Right cardiac atrium (tissue), 5 donors: ENCODE measurements around the gene SENP1. TPM values are rescaled to one million over a fixed set of nuclear protein-coding genes. Genes with fewer than 3 reads are reported as not detected.

Source experiments
- ATAC-seq, 2 donors: fragments of 200-7000 bp; cut with Tn5 transposase; one replicate each; pipeline versions ENCODE4 v1.8.0 to v1.9.1; 2020; ENCODE audit warnings: moderate library complexity in 2 of 2, mild to moderate bottlenecking in 1 of 2
- DNase-seq, 3 donors: peaks; one replicate each; pipeline ENCODE4 v3.0.0-alpha.2; 2020
- H3K27ac ChIP-seq: one replicate; pipeline ENCODE4 v1.5.1; 2013; ENCODE audit warnings: mild to moderate bottlenecking, low read length, control low read depth, moderate library complexity
- H3K27me3 ChIP-seq: one replicate; pipeline ENCODE4 v1.6.1; 2013; ENCODE audit not compliant: control insufficient read depth, insufficient read depth
- H3K4me1 ChIP-seq: one replicate; pipeline ENCODE4 v1.6.1; 2013; ENCODE audit warnings: low read length; ENCODE audit not compliant: control insufficient read depth, insufficient read depth
- H3K4me3 ChIP-seq: one replicate; pipeline ENCODE4 v1.5.1; 2013; ENCODE audit warnings: low read length, control low read depth
- H3K9me3 ChIP-seq: one replicate; pipeline ENCODE4 v1.6.1; 2013; ENCODE audit warnings: low read length; ENCODE audit not compliant: control insufficient read depth
- whole genome bisulfite sequencing: extraction: QIAGEN DNeasy Blood & Tissue Kit; methylation state at CpG from one replicate; pipeline ENCODE4 v1.1.7; 2013; 5-methylcytosine and 5-hydroxymethylcytosine counted together
- intact Hi-C, 4 donors: fragments of 100-400 bp; cut with DNase I; formaldehyde crosslinking; loops; one replicate each; pipeline versions ENCODE4 v1.11.0 to v1.14.0; 2022 to 2023
- polyA plus RNA-seq: library from polyadenylated mRNA; stranded (reverse); fragments of 200-250 nt; gene quantifications from one replicate; pipeline ENCODE4 v1.2.3, GENCODE V29; 2013
- total RNA-seq, 4 donors: library from RNA; stranded (reverse); fragmentation: NEBNext Ultra II Directional; extraction: Animal tissue kit (Norgen Biotek cat#: 25700); gene quantifications; one replicate each; pipeline ENCODE4 v1.2.1, GENCODE V29; 2021
- donor health status: healthy with polysubstance abuse.
- donor health status: DM: no; HTN: yes; CAD: no.
- donor health status: DM: no; HTN: no; CAD: no.
- donor health status: DM: no; HTN: yes; CAD: no; lungs with severe emphysema.
- donor health status: DM: yes; HTN: yes; CAD: no.

SENP1 gene
- total and polyA plus RNA-seq, 5 donors, result 2.8 to 12.8 (median 9.0) TPM

DNA sequence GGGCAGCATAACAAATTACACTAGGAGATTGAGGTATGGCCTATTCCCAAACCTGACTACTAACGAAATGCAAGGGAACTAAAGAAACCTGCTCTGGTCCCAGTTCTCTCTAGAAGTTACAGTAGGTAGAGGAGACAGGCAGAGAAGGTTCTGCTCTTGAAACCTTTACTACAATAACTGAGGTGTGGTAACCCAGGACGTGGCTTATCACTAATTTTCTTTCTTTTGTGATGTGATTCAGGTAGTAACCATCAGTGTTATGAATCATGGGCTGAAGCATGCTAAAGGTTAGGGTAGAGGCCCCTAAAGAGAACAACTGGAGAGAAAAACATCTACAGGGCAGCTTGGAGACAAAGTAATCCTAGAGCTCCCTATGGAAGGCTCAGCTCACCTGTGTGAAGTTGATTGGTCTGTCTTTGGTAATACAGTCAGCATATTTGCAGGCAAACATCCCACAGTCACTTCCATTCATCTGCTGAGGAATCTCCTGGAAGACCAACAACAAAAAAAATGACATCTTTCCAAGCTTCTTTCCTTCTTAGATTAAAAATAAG lies 59.8 kb downstream of the SENP1 start:
- intact Hi-C loops, result no loop called here
- WGBS, result 91% methylated on average over 2 of the region's 2 CpGs
- H3K27me3 ChIP-seq, result no peaks in the 10 kb centered on the region
- H3K9me3 ChIP-seq, result no peaks in the 10 kb centered on the region
- no peaks in the 10 kb centered on the region for H3K4me1 ChIP-seq
- no peak overlapping the region for H3K4me3 ChIP-seq
- H3K27ac ChIP-seq, result no peak overlapping the region
- ATAC-seq (no peak), DNase-seq (no peak)

DNA sequence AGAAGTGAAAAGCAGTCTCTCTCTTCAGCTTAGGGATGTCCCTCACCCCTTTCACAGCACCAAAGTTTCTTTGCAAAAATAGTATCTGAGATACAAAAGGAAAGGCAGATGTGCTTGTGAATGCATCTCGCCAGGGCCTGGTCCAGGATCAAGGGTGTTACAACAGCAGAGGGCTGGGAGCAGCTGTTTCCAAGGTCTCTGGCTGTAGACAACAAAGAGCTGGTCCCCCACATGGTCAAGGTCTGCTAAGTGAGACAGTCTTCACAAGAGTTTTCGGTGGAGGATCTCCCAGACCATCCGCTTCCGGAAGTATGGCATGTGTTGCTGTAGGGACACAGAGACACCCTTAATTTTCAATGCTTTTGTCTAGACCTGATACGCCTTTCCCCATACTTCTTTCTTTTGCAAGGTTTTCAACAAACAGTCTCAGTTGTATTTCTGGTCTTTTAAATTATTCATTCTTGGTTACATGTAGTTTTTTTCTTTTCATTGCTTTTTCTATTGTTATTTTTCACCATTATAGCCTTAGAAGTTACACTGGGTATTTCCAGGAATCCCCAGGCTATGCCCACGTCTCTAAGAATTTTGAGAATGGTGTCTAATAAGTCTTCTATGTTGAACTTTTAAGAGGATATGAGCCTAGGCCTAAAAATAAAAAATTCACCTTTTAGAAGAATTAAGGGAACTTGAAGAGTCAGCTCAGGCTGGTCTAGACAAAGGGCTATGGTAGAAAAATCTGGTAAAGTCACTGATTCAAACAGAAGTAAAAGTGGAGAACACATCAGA lies 60.6 kb downstream of the SENP1 start:
- ATAC-seq (no peak), DNase-seq (no peak)
- Histone ChIP-seq H3K27me3 (no peaks in the 10 kb centered on the region), H3K4me1 (no peaks in the 10 kb centered on the region), H3K9me3 (no peaks in the 10 kb centered on the region), H3K27ac (no peak overlapping the region), H3K4me3 (no peak overlapping the region)
- 93% methylated on average over 6 of the region's 6 CpGs for WGBS
- intact Hi-C loops, result no loop called here

DNA sequence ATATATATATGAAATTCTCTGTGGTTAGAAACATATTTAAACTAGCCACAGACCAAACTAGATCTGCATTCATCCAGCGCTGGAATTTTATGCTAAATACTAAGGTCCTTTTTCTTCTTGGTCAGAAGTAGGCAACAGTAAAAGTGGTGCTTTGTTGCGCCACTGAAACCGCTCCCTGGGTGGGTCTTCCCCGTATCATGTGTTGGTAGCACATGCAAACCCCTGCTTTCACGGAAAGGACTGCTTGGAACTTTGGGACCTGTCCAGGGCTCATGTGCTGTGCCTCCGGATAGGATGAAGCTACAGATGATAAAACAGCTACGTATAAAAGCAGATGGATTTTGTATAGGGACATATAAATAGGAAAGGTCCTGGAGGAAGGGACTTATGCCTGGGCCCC lies 61.5 kb downstream of the SENP1 start:
- no peak overlapping the region for H3K27ac ChIP-seq
- H3K27me3 ChIP-seq, result no peaks in the 10 kb centered on the region
- no peak for DNase-seq
- intact Hi-C loops, result no loop called here
- H3K9me3 ChIP-seq, result no peaks in the 10 kb centered on the region
- no peaks in the 10 kb centered on the region for H3K4me1 ChIP-seq
- H3K4me3 ChIP-seq, result no peak overlapping the region
- 89% methylated on average over 7 of the region's 7 CpGs for WGBS
- no peak for ATAC-seq

DNA sequence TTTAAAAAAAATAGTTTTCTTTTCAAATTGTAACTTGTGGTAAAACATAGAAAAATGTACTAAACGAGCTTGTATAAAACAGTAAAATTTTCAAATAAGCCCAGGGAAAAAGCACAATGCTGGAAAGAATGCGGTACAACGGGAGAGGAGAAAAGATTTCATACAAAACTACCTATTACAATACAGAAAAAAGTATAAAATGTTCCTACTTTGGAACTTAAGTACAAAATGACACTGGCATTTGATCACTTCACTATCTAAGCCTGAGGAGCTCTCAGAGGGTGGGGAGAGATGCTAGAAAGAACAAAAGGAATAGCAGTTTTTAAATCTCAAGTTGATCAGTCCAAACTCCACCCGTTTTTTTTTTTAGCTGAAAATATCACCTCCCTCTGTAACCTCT lies 62.1 kb downstream of the SENP1 start:
- H3K27ac ChIP-seq, result no peak overlapping the region
- ATAC-seq, result no peak
- 87% methylated on average over 4 of the region's 4 CpGs for WGBS
- intact Hi-C loops, result no loop called here
- DNase-seq, result no peak
- no peak overlapping the region for H3K4me3 ChIP-seq
- no peaks in the 10 kb centered on the region for H3K27me3 ChIP-seq
- H3K4me1 ChIP-seq, result no peaks in the 10 kb centered on the region
- H3K9me3 ChIP-seq, result no peaks in the 10 kb centered on the region

DNA sequence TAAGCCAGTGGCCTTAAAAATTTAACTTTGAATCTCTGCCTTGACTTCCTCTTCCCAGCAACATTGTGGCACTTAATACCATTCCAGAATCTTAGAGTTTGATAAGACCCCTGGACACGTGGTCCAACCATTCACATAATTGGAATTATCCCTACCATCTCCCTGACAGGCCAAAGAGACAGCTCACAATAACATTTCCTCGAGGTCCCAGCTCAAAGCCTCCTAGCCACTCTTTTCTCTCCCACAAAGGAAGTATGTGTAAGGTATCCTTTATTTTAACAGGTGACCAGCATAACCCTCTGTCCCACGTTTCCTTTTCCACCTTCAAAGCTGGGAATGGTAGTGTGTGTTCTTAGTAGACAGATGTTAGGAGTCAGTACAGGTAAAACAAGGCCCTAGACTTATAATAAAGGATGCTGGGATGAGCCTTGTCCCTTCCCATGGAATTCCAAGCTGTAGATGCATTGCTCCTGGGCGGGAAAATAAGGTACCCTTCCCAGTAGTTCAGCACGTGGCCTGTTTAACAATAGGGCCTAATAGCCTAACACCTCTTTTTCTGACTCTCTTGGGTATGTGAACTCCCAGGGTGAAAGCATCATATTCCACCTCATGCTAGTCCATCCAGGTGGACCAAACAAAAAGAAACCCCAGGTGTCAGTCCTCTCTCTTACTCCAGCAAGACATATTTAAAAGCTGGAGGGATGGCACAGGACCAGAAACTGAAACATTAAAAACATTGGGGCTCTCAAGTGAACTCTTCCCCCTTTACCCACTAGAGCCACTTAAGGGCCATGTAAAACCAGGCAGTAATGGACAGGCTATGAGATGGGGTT lies 64.1 kb downstream of the SENP1 start:
- H3K27ac ChIP-seq, result no peak overlapping the region
- H3K27me3 ChIP-seq, result no peaks in the 10 kb centered on the region
- H3K9me3 ChIP-seq, result no peaks in the 10 kb centered on the region
- H3K4me3 ChIP-seq, result no peak overlapping the region
- no peak for DNase-seq
- WGBS, result 77% methylated on average over 5 of the region's 5 CpGs
- ATAC-seq, result no peak
- intact Hi-C loops, result no loop called here
- peaks cover 2% of the 10 kb centered on the region for H3K4me1 ChIP-seq

DNA sequence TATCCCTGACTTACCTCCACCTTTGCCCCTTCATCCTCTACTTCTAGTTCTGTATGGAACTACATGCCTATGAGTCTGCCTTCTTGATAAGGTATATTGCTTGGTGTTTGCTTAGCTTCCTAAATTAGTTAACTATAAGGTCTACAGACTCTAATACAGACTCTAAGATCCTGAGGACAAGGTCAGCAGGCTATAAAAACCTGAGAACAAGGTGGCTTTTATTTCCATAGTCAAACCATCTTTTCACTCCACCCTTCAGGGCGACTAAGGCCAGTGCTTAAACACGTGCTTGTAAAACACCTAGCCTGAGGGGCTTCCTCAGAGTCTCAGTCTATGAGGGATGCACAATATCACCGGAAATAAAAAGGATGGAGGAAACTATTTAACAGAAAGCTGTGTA lies 65.5 kb downstream of the SENP1 start:
- 82% methylated on average over 3 of the region's 3 CpGs for WGBS
- no peak for DNase-seq
- H3K4me1 ChIP-seq, result peaks cover 2% of the 10 kb centered on the region
- H3K27ac ChIP-seq, result no peak overlapping the region
- intact Hi-C loops, result no loop called here
- ATAC-seq, result no peak
- no peak overlapping the region for H3K4me3 ChIP-seq
- no peaks in the 10 kb centered on the region for H3K27me3 ChIP-seq
- H3K9me3 ChIP-seq, result no peaks in the 10 kb centered on the region

DNA sequence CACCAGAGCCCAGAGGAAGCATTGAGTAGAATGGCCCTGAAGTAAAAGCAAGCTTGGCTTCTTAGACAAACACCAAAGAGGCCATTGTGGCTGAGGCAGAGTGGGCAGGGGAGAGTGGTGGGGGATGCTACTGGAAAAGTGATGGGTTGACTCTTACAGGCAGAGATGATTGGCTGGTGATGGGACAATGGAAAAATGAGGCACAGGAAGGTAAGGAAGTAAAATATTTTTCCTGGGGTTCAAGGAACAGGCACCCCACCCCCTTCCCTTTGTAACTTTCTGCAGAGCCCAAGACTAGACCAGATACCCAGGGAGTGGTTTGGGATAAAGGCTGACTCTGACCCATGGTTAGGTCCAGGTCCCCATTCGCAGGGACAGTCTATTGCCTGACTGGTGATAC lies 66.7 kb downstream of the SENP1 start:
- Histone ChIP-seq H3K9me3 (no peaks in the 10 kb centered on the region), H3K27me3 (no peaks in the 10 kb centered on the region), H3K4me3 (no peak overlapping the region), H3K27ac (no peak overlapping the region), H3K4me1 (peaks cover 2% of the 10 kb centered on the region)
- no peak for DNase-seq
- ATAC-seq, result no peak
- 84% methylated on average over 1 of the region's 1 CpG for WGBS
- intact Hi-C loops, result no loop called here

DNA sequence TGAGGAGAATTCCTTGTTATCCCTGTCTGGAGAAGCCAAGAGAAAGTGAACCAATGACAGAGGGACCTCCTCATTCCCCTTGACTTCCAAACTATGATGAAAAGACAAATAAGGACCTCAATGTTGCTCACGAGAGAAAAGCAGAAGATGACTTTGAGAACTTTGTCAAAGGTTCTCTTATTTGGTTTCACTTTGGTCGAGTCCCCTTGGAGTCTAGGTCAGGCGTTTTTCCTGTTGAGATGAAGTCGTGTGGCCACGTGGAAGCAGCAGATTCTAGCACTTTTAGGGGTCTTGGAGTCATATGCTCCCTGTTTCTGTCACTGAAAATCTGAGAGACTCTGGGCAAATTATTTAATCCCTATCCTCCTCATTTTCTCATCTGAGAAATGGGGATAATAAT lies 67.8 kb downstream of the SENP1 start:
- no peak for DNase-seq
- Histone ChIP-seq H3K27ac (no peak overlapping the region), H3K4me1 (peaks cover 2% of the 10 kb centered on the region), H3K27me3 (no peaks in the 10 kb centered on the region), H3K9me3 (no peaks in the 10 kb centered on the region), H3K4me3 (no peak overlapping the region)
- no peak for ATAC-seq
- intact Hi-C loops, result no loop called here
- WGBS, result 62% methylated on average over 5 of the region's 5 CpGs

DNA sequence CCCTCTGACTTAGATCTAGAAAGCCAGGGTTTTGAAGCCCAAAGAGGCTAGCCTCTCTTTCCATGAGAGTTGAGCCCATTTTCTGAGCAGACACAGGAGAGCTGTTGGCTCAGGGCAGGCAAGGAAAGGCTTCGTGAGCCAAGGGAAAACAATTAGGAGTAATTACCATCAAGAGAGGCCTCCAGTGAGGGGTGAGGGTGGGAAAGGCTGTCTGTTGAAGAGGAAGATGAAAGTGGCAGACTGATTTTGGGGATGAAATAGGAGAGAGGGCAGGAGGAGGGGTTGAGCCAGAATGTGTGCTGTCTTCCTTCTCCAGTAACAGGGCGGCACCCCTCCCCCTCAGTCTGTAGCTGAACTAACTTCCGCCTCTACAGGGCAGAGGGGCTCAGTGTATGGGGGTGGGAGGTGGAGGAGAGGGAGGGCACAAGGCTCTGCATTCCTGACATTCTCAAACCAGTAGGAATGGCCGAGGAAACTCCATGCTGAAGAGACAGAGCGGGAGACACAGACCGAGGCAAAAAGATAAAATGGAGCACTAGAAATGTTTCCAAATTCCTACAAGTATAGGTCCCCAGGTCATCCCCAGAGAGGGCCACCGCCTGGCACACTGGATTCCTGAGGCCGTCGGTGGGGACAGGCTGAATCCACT lies 68.5 kb downstream of the SENP1 start:
- 28% methylated on average over 9 of the region's 9 CpGs for WGBS
- no peaks in the 10 kb centered on the region for H3K27me3 ChIP-seq

DNA sequence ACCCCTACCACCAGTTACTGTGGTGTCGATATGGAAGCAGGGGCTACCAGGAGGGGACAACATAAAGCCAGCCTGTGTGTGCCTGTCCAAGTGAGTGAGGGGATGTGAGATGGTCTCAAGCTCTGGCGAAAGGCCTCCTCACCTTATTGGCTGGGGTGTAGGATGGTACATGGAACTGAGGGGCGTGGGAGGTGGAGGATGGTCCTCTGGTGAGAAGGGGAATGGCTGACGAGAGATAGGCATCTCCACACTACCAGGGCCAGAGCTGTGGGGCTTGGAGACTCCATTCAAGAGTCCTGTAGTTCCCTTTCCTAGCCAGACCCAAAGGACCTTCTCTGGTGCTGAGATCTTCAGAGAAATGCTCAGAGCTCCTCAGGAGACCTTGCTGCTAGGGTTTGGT lies 69.1 kb downstream of the SENP1 start:
- DNase-seq (no peak), ATAC-seq (no peak)
- 96% methylated on average over 4 of the region's 4 CpGs for WGBS
- Histone ChIP-seq H3K9me3 (no peaks in the 10 kb centered on the region), H3K27ac (no peak overlapping the region), H3K4me3 (no peak overlapping the region), H3K4me1 (peaks cover 2% of the 10 kb centered on the region), H3K27me3 (no peaks in the 10 kb centered on the region)
- intact Hi-C loops, result no loop called here

More for the DNA sequence above, 68.5 kb downstream of the SENP1 start:
- DNase-seq, result peak in 1 of 3 donors; percentile 52
- no peaks in the 10 kb centered on the region for H3K9me3 ChIP-seq
- no peak for ATAC-seq
- intact Hi-C loops, result no loop called here
- no peak overlapping the region for H3K27ac ChIP-seq
- H3K4me3 ChIP-seq, result no peak overlapping the region
- peaks cover 2% of the 10 kb centered on the region for H3K4me1 ChIP-seq
